ENCODE measurements around the gene STXBP1. TPM values are rescaled to one million over a fixed set of nuclear protein-coding genes. Genes with fewer than 3 reads are reported as not detected.

STXBP1 gene
- total and polyA plus RNA-seq, 8 donors, result 14.3 to 46.4 (median 22.0) TPM

- no peak for FAIRE-seq
- intact Hi-C loops (cut with DNase I), result no loop called here
- TF ChIP-seq, protein P1, sequence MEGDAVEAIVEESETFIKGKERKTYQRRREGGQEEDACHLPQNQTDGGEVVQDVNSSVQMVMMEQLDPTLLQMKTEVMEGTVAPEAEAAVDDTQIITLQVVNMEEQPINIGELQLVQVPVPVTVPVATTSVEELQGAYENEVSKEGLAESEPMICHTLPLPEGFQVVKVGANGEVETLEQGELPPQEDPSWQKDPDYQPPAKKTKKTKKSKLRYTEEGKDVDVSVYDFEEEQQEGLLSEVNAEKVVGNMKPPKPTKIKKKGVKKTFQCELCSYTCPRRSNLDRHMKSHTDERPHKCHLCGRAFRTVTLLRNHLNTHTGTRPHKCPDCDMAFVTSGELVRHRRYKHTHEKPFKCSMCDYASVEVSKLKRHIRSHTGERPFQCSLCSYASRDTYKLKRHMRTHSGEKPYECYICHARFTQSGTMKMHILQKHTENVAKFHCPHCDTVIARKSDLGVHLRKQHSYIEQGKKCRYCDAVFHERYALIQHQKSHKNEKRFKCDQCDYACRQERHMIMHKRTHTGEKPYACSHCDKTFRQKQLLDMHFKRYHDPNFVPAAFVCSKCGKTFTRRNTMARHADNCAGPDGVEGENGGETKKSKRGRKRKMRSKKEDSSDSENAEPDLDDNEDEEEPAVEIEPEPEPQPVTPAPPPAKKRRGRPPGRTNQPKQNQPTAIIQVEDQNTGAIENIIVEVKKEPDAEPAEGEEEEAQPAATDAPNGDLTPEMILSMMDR (IDR thresholded peaks at IDR 0.05), result no peak
- DNase-seq, result no peak
- H3K36me3 ChIP-seq, result peaks cover 0 to 16% (median 5%) of the 10 kb centered on the region in 3 donors
- H3K27ac ChIP-seq, result no peak overlapping the region
- H3K4me3 ChIP-seq, result no peak overlapping the region
- ATAC-seq, result no peak
- H3K9me3 ChIP-seq, result no peaks in the 10 kb centered on the region
- WGBS, 2 donors, result 77 to 78% methylated on average over 9 of the region's 9 CpGs
- no peaks in the 10 kb centered on the region for H3K4me1 ChIP-seq
- H3K27me3 ChIP-seq, result no peaks in the 10 kb centered on the region
Observed at GRCh38 chr9:127651697-127652610, 39.9 kb downstream of the STXBP1 start.

- no peak for DNase-seq
- 87 to 88% methylated on average over 3 of the region's 3 CpGs for WGBS, 2 donors
- Histone ChIP-seq H3K27ac (no peak overlapping the region), H3K27me3 (no peaks in the 10 kb centered on the region), H3K9me3 (no peaks in the 10 kb centered on the region), H3K4me1 (no peaks in the 10 kb centered on the region), H3K36me3 (peaks cover 0 to 16% (median 5%) of the 10 kb centered on the region in 3 donors), H3K4me3 (no peak overlapping the region)
- FAIRE-seq, result no peak
- TF ChIP-seq, protein P1 (IDR thresholded peaks at IDR 0.05), result no peak
- intact Hi-C loops (cut with DNase I), result no loop called here
- ATAC-seq, result no peak
Observed at GRCh38 chr9:127652733-127653132, 40.7 kb downstream of the STXBP1 start.

DNA sequence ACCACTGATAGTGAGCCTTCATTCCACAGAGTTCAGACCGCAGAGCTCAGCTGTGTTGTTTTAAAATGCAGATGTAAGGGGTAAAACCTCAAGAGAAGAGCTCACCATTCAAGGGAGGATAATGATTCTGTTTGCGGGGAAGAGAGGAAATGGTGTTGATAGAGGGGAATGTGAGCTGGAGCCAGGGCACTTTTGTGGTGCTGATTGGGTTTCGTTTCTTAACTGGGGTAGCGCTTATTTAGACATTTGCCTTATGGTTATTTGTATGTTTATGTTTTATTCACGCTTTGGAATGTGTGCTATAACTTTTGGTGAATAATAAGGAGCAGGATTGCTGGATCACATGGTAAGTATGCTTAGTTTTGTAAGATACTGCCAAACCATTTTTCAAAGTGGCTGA, 42.5 kb downstream of the STXBP1 start:
- no peak for ATAC-seq
- WGBS, 2 donors, result 89 to 92% methylated on average over 5 of the region's 5 CpGs
- FAIRE-seq, result no peak
- Histone ChIP-seq H3K27me3 (no peaks in the 10 kb centered on the region), H3K27ac (no peak overlapping the region), H3K9me3 (no peaks in the 10 kb centered on the region), H3K36me3 (peaks cover 0 to 17% (median 5%) of the 10 kb centered on the region in 3 donors), H3K4me3 (no peak overlapping the region), H3K4me1 (no peaks in the 10 kb centered on the region)
- intact Hi-C loops (cut with DNase I), result no loop called here
- TF ChIP-seq, protein P1 (IDR thresholded peaks at IDR 0.05), result no peak
- DNase-seq, result no peak

- H3K36me3 ChIP-seq, result peaks cover 0 to 32% (median 5%) of the 10 kb centered on the region in 3 donors
- ATAC-seq, result no peak
- no peak overlapping the region for H3K27ac ChIP-seq
- no peaks in the 10 kb centered on the region for H3K4me1 ChIP-seq
- TF ChIP-seq, protein P1 (IDR thresholded peaks at IDR 0.05), result no peak
- no peak for DNase-seq
- no peaks in the 10 kb centered on the region for H3K9me3 ChIP-seq
- 86 to 94% methylated on average over 5 of the region's 5 CpGs for WGBS, 2 donors
- FAIRE-seq, result no peak
- intact Hi-C loops (cut with DNase I), result no loop called here
- H3K27me3 ChIP-seq, result no peaks in the 10 kb centered on the region
- no peak overlapping the region for H3K4me3 ChIP-seq
Observed at GRCh38 chr9:127658428-127658827, 46.4 kb downstream of the STXBP1 start.

Measured in pancreas (tissue), 10 donors.